Parathyroid adenoma (tissue), 2 donors: ENCODE data around the gene HPS5.
A peak's percentile ranks its signal among the peaks of the same experiment; 100 is the strongest.
"Not testable (repeated sequence)": the region's sequence is repeated elsewhere in the genome, so short reads cannot be mapped to it uniquely, and the experiment has no call there.

Source experiments
- H2AFZ ChIP-seq: fragments of 300-600 bp; sonication (generic); one replicate; pipeline ENCODE4 v1.7.0; 2017; ENCODE audit warnings: antibody characterized with exemption, mild to moderate bottlenecking
- H3K27ac ChIP-seq: fragments of 300-600 bp; sonication (generic); one replicate; pipeline ENCODE4 v1.7.0; 2017
- H3K27me3 ChIP-seq: fragments of 300-600 bp; sonication (generic); one replicate; pipeline ENCODE4 v1.7.0; 2017; ENCODE audit warnings: low read length; ENCODE audit not compliant: control insufficient read depth, insufficient read depth
- H3K36me3 ChIP-seq: fragments of 300-600 bp; sonication (generic); one replicate; pipeline ENCODE4 v1.7.0; 2017; ENCODE audit warnings: low read length; ENCODE audit not compliant: control insufficient read depth, insufficient read depth
- H3K4me1 ChIP-seq: fragments of 300-600 bp; sonication (generic); one replicate; pipeline ENCODE4 v1.7.0; 2017; ENCODE audit warnings: control low read depth
- H3K4me2 ChIP-seq: fragments of 300-600 bp; sonication (generic); one replicate; pipeline ENCODE4 v1.7.0; 2017; ENCODE audit warnings: low read length
- H3K4me3 ChIP-seq: fragments of 300-600 bp; sonication (generic); one replicate; pipeline ENCODE4 v1.7.0; 2017; ENCODE audit warnings: low read depth, low read length
- H3K79me2 ChIP-seq: fragments of 300-600 bp; sonication (generic); one replicate; pipeline ENCODE4 v1.7.0; 2017; ENCODE audit warnings: control low read depth
- H3K9ac ChIP-seq: fragments of 300-600 bp; sonication (generic); one replicate; pipeline ENCODE4 v1.7.0; 2017; ENCODE audit warnings: mild to moderate bottlenecking
- H3K9me3 ChIP-seq: fragments of 300-600 bp; sonication (generic); one replicate; pipeline ENCODE4 v1.7.0; 2017; ENCODE audit warnings: low read length; ENCODE audit not compliant: control insufficient read depth
- TF ChIP-seq, protein P1 (sequence below): fragments of 300-600 bp; sonication (generic); IDR thresholded peaks from one replicate; pipeline ENCODE4 v1.7.0; 2017; ENCODE audit warnings: antibody characterized with exemption, mild to moderate bottlenecking
- donor health status: primary hyperparathyroidism.

HPS5 gene

DNA sequence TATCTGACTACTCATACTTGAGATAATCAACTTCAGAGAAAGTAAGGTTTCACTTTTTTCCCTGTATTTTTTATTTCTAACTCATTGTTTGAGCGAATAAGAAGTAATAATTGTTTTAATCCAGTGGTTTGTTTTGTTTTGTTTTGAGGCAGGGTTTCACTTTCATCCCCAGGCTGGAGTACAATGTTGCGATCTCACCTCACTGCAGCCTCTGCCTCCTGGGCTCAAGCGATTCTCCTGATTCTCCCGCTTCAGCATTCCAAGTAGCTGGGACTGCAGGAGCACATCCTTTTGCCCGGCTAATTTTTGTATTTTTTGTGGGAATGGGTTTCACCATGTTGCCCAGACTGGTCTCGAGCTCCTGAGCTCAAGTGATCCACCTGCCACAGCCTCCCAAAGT lies 9.0 kb upstream of the HPS5 start:
- Histone ChIP-seq H3K4me2 (no peak overlapping the region), H3K27ac (no peak overlapping the region), H2AFZ (no peak overlapping the region), H3K27me3 (no peaks in the 10 kb centered on the region), H3K4me3 (no peak overlapping the region), H3K9ac (no peak overlapping the region), H3K36me3 (no peaks in the 10 kb centered on the region), H3K79me2 (no peaks in the 10 kb centered on the region), H3K9me3 (no peaks in the 10 kb centered on the region), H3K4me1 (no peaks in the 10 kb centered on the region)
- TF ChIP-seq, protein P1, sequence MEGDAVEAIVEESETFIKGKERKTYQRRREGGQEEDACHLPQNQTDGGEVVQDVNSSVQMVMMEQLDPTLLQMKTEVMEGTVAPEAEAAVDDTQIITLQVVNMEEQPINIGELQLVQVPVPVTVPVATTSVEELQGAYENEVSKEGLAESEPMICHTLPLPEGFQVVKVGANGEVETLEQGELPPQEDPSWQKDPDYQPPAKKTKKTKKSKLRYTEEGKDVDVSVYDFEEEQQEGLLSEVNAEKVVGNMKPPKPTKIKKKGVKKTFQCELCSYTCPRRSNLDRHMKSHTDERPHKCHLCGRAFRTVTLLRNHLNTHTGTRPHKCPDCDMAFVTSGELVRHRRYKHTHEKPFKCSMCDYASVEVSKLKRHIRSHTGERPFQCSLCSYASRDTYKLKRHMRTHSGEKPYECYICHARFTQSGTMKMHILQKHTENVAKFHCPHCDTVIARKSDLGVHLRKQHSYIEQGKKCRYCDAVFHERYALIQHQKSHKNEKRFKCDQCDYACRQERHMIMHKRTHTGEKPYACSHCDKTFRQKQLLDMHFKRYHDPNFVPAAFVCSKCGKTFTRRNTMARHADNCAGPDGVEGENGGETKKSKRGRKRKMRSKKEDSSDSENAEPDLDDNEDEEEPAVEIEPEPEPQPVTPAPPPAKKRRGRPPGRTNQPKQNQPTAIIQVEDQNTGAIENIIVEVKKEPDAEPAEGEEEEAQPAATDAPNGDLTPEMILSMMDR: no peak

- H3K4me2 ChIP-seq: no peak overlapping the region
- no peak overlapping the region for H3K4me3 ChIP-seq
- H3K4me1 ChIP-seq: no peaks in the 10 kb centered on the region
- TF ChIP-seq, protein P1: no peak
- no peaks in the 10 kb centered on the region for H3K9me3 ChIP-seq
- H3K36me3 ChIP-seq: no peaks in the 10 kb centered on the region
- H3K27ac ChIP-seq: no peak overlapping the region
- no peak overlapping the region for H2AFZ ChIP-seq
- H3K9ac ChIP-seq: no peak overlapping the region
- H3K27me3 ChIP-seq: no peaks in the 10 kb centered on the region
- H3K79me2 ChIP-seq: peaks cover 3% of the 10 kb centered on the region
These were observed 7.4 kb upstream of the HPS5 start for GRCh38 chr11:18329196-18329870.

DNA sequence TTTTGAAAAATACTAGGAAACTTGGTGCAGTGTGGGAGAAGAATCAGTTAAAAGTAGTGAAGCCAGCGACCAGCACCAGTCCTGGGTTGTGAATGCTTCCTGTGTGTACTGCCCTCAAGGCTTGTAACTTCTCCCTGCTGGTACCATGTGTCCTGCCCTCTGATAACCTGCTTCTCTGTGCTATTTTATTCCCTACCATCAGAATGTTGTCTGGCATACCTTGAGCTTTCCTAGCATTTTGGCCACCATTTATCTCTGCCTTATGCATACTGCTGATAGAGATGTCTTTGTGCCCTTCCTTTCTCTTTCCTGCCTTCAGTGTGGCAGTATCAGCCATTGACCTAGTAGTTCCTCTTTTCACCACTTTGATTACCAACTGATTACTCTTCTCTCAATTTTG lies 2.4 kb upstream of the HPS5 start:
- peaks cover 17% of the 10 kb centered on the region for H3K79me2 ChIP-seq
- no peak overlapping the region for H3K4me2 ChIP-seq
- no peak overlapping the region for H3K9ac ChIP-seq
- TF ChIP-seq, protein P1: no peak
- no peak overlapping the region for H3K27ac ChIP-seq
- no peaks in the 10 kb centered on the region for H3K27me3 ChIP-seq
- H3K36me3 ChIP-seq: no peaks in the 10 kb centered on the region
- H3K4me1 ChIP-seq: no peaks in the 10 kb centered on the region
- H2AFZ ChIP-seq: no peak overlapping the region
- no peak overlapping the region for H3K4me3 ChIP-seq
- no peaks in the 10 kb centered on the region for H3K9me3 ChIP-seq

- H3K27ac ChIP-seq: not testable (repeated sequence)
These were observed 1.9 kb upstream of the HPS5 start for GRCh38 chr11:18323881-18324280.

GRCh38 chr11:18322818-18323570 lies 1.1 kb upstream of the HPS5 start:
- Histone ChIP-seq H3K36me3 (no peaks in the 10 kb centered on the region), H3K4me2 (peak overlapping the region; percentile 59), H3K4me3 (peak overlapping the region; percentile 95), H2AFZ (peak overlapping the region; percentile 56), H3K27me3 (no peaks in the 10 kb centered on the region), H3K9me3 (no peaks in the 10 kb centered on the region), H3K27ac (no peak overlapping the region), H3K79me2 (peaks cover 17% of the 10 kb centered on the region), H3K4me1 (no peaks in the 10 kb centered on the region), H3K9ac (no peak overlapping the region)
- TF ChIP-seq, protein P1: no peak

More at GRCh38 chr11:18323881-18324280, 1.9 kb upstream of the HPS5 start:
- not testable (repeated sequence) for H3K4me2 ChIP-seq, H2AFZ ChIP-seq, H3K9me3 ChIP-seq, H3K4me3 ChIP-seq, H3K36me3 ChIP-seq, H3K27me3 ChIP-seq, H3K4me1 ChIP-seq, H3K9ac ChIP-seq
- peaks cover 17% of the 10 kb centered on the region for H3K79me2 ChIP-seq
